HepG2 (cell line): ENCODE measurements around the gene PIK3CB. TPM values are rescaled to one million over a fixed set of nuclear protein-coding genes. Genes with fewer than 3 reads are reported as not detected.
A peak's percentile ranks its signal among the peaks of the same experiment; 100 is the strongest.

ENCODE experiments used
- AGO2 ChIP-seq: fragments of 200-400 bp; formaldehyde crosslinking; optimal IDR thresholded peaks from 2 replicates; pipeline ENCODE3; 2017; ENCODE audit warnings: mild to moderate bottlenecking, low read depth, low read length, moderate library complexity
- FOXC1 ChIP-seq: sonication (generic); formaldehyde crosslinking; IDR thresholded peaks from 2 replicates; pipeline ENCODE4 v1.8.0; 2022; ENCODE audit warnings: mild to moderate bottlenecking, missing genetic modification reagents, borderline replicate concordance
- MYC ChIP-seq: sonication (generic); formaldehyde crosslinking; IDR thresholded peaks from 2 replicates; pipeline ENCODE4 v1.9.0; 2021; ENCODE audit warnings: missing genetic modification reagents, borderline replicate concordance
- RARG ChIP-seq: sonication (generic); formaldehyde crosslinking; IDR thresholded peaks from 2 replicates; pipeline ENCODE4 v1.4.0; 2020; ENCODE audit warnings: low read depth, mild to moderate bottlenecking, missing genetic modification reagents
- RBFOX2 ChIP-seq: fragments of 200-400 bp; formaldehyde crosslinking; IDR thresholded peaks from 2 replicates; pipeline ENCODE4 v1.6.1; 2017; ENCODE audit warnings: low read depth, mild to moderate bottlenecking, low read length
- RCOR2 ChIP-seq: IDR thresholded peaks from 2 replicates; pipeline ENCODE4 v1.6.1; 2016; ENCODE audit warnings: missing biosample characterization, missing genetic modification reagents
- REL ChIP-seq: sonication (generic); formaldehyde crosslinking; conservative IDR thresholded peaks from 2 replicates; pipeline ENCODE4 v1.8.0; 2022; ENCODE audit warnings: mild to moderate bottlenecking, missing genetic modification reagents, moderate library complexity
- RFX3 ChIP-seq: IDR thresholded peaks from 2 replicates; pipeline ENCODE4 v1.6.1; 2016; ENCODE audit warnings: missing biosample characterization, missing genetic modification reagents
- RXRB ChIP-seq: IDR thresholded peaks from 2 replicates; pipeline ENCODE4 v1.6.1; 2016; ENCODE audit warnings: borderline replicate concordance, missing genetic modification reagents, missing compliant biosample characterization
- TAF15 ChIP-seq: fragments of 200-400 bp; formaldehyde crosslinking; IDR thresholded peaks from one replicate; pipeline ENCODE4 v1.6.1; 2018; ENCODE audit warnings: mild to moderate bottlenecking, low read depth, low read length; ENCODE audit not compliant: poor library complexity, severe bottlenecking
- YEATS2 ChIP-seq: sonication (generic); formaldehyde crosslinking; IDR thresholded peaks from 2 replicates; pipeline ENCODE4 v1.4.0; 2020; ENCODE audit warnings: missing genetic modification reagents, borderline replicate concordance
- ZFP36L1 ChIP-seq: sonication (generic); formaldehyde crosslinking; IDR thresholded peaks from 2 replicates; pipeline ENCODE4 v1.8.0; 2022; ENCODE audit warnings: mild to moderate bottlenecking, missing genetic modification reagents, moderate library complexity
- ZNF296 ChIP-seq: sonication (generic); formaldehyde crosslinking; conservative IDR thresholded peaks from 2 replicates; pipeline ENCODE4 v1.5.0; 2020; ENCODE audit warnings: mild to moderate bottlenecking, missing genetic modification reagents
- ZNF678 ChIP-seq: sonication (generic); formaldehyde crosslinking; IDR thresholded peaks from 2 replicates; pipeline ENCODE4 v1.4.0; 2020; ENCODE audit warnings: mild to moderate bottlenecking, missing genetic modification reagents
- polyA plus RNA-seq, 8 experiments: library from polyadenylated mRNA; depleted of rRNA in 3 of 8; stranded (reverse) in 7 of 8; unstranded in 1 of 8; fragments of >200 nt; fragmentation: Illumina TruSeq in 4 of 8; extraction: Trizol in 4 of 8; gene quantifications; 2 replicates each; pipeline versions ENCODE4 v1.2.1 to v1.2.3, GENCODE V29; 2011 to 2016; ENCODE audit warnings: low read depth in 4 of 8, missing spikeins in 1 of 8, mixed read lengths in 1 of 8; ENCODE audit not compliant: insufficient read depth in 1 of 8
- total RNA-seq, 5 experiments: library from RNA; depleted of rRNA; stranded (reverse); fragments of >200 nt; fragmentation: Illumina TruSeq; extraction: Trizol; gene quantifications; 2 replicates each; pipeline ENCODE4 v1.2.3, GENCODE V29; 2016; ENCODE audit warnings: low read depth in 1 of 5
- TF ChIP-seq, protein P1 (sequence below): IDR thresholded peaks from 2 replicates; pipeline ENCODE4 v1.6.1; 2016; ENCODE audit warnings: missing biosample characterization, missing genetic modification reagents, low read depth
- TF ChIP-seq, protein P2 (sequence below): sonication (generic); formaldehyde crosslinking; IDR thresholded peaks from 2 replicates; pipeline ENCODE4 v1.4.0; 2020; ENCODE audit warnings: missing genetic modification reagents
- TF ChIP-seq, protein P3 (sequence below): sonication (generic); formaldehyde crosslinking; IDR thresholded peaks from 2 replicates; pipeline ENCODE4 v1.5.0; 2020; ENCODE audit warnings: missing genetic modification reagents
- TF ChIP-seq, protein P4 (sequence below): sonication (generic); formaldehyde crosslinking; IDR thresholded peaks from 2 replicates; pipeline ENCODE4 v1.5.0; 2020; ENCODE audit warnings: missing genetic modification reagents
- TF ChIP-seq, protein P5 (sequence below): sonication (generic); formaldehyde crosslinking; IDR thresholded peaks from 2 replicates; pipeline ENCODE4 v1.5.0; 2020; ENCODE audit warnings: mild to moderate bottlenecking, missing genetic modification reagents

The PIK3CB gene
- total and polyA plus RNA-seq, 2 of the 13 experiments (the other 11 are each of a cell fraction or from before 2014, with no cell fraction given), result 6.6 to 18.7 TPM

DNA sequence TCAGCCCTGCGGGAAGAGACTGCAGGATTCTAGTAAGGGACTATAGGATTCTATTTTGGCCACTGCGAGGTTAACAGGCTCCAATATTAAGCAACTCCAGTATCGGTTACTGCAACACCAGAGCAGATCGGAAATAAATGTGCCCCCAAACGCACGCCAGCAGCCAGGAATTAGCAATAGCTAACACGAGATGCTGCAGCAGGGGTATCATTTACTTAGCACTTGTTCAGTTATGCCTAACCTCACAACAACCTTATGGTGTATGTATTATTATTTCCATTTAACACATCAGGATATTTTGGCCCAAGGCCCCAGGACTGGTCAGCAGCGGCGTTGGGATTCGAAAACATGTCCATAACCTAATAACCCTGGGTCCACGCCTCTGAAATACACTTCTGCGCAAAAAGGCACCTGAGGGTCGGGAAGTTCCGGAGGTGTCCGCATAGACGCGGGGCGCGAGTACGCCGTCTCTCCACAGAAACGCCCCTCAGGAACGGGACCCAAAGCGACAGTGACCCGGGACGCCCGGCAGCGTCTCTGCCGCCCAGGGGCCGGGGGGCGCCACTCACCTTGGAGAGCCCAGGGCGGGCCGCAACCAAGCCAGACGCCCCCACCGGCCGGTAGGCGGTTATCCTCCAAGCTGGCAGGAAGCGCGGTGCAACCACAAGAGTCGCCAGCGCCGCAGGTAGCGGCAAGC, 681 bp downstream of the PIK3CB start (continued):
- TF ChIP-seq YEATS2 (no peak), MYC (CRISPR knock-in tag) (no peak), TAF15 (no peak), REL (CRISPR knock-in tag) (no peak), RBFOX2 (no peak), ZNF678 (no peak), ZFP36L1 (CRISPR knock-in tag) (no peak), RCOR2 (CRISPR knock-in tag) (no peak), AGO2 (no peak), ZNF296 (CRISPR knock-in tag) (no peak), RARG (CRISPR knock-in tag) (no peak), RXRB (CRISPR knock-in tag) (0 out of 2 replicates have a peak, but pooled peaks have one; percentile 8), FOXC1 (CRISPR knock-in tag) (no peak; the same call in 1 of the 2 replicates), RFX3 (CRISPR knock-in tag) (no peak)
- TF ChIP-seq, protein P1, sequence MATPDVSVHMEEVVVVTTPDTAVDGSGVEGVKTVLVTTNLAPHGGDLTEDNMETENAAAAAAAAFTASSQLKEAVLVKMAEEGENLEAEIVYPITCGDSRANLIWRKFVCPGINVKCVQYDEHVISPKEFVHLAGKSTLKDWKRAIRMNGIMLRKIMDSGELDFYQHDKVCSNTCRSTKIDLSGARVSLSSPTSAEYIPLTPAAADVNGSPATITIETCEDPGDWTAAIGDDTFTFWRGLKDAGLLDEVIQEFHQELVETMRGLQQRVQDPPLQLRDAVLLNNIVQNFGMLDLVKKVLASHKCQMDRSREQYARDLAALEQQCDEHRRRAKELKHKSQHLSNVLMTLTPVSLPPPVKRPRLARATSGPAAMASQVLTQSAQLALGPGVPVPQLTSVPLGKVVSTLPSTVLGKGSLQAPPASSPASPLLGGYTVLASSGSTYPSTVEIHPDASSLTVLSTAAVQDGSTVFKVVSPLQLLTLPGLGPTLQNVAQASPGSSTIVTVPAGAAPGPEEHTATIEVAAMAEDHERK (CRISPR knock-in tag), result no peak
- TF ChIP-seq, protein P2, sequence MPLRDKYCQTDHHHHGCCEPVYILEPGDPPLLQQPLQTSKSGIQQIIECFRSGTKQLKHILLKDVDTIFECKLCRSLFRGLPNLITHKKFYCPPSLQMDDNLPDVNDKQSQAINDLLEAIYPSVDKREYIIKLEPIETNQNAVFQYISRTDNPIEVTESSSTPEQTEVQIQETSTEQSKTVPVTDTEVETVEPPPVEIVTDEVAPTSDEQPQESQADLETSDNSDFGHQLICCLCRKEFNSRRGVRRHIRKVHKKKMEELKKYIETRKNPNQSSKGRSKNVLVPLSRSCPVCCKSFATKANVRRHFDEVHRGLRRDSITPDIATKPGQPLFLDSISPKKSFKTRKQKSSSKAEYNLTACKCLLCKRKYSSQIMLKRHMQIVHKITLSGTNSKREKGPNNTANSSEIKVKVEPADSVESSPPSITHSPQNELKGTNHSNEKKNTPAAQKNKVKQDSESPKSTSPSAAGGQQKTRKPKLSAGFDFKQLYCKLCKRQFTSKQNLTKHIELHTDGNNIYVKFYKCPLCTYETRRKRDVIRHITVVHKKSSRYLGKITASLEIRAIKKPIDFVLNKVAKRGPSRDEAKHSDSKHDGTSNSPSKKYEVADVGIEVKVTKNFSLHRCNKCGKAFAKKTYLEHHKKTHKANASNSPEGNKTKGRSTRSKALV (CRISPR knock-in tag), result no peak; the same call in 1 of the 2 replicates
- TF ChIP-seq, protein P3, sequence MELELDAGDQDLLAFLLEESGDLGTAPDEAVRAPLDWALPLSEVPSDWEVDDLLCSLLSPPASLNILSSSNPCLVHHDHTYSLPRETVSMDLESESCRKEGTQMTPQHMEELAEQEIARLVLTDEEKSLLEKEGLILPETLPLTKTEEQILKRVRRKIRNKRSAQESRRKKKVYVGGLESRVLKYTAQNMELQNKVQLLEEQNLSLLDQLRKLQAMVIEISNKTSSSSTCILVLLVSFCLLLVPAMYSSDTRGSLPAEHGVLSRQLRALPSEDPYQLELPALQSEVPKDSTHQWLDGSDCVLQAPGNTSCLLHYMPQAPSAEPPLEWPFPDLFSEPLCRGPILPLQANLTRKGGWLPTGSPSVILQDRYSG (CRISPR knock-in tag), result no peak
- TF ChIP-seq, protein P4, sequence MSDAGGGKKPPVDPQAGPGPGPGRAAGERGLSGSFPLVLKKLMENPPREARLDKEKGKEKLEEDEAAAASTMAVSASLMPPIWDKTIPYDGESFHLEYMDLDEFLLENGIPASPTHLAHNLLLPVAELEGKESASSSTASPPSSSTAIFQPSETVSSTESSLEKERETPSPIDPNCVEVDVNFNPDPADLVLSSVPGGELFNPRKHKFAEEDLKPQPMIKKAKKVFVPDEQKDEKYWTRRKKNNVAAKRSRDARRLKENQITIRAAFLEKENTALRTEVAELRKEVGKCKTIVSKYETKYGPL, result no peak
- TF ChIP-seq, protein P5, sequence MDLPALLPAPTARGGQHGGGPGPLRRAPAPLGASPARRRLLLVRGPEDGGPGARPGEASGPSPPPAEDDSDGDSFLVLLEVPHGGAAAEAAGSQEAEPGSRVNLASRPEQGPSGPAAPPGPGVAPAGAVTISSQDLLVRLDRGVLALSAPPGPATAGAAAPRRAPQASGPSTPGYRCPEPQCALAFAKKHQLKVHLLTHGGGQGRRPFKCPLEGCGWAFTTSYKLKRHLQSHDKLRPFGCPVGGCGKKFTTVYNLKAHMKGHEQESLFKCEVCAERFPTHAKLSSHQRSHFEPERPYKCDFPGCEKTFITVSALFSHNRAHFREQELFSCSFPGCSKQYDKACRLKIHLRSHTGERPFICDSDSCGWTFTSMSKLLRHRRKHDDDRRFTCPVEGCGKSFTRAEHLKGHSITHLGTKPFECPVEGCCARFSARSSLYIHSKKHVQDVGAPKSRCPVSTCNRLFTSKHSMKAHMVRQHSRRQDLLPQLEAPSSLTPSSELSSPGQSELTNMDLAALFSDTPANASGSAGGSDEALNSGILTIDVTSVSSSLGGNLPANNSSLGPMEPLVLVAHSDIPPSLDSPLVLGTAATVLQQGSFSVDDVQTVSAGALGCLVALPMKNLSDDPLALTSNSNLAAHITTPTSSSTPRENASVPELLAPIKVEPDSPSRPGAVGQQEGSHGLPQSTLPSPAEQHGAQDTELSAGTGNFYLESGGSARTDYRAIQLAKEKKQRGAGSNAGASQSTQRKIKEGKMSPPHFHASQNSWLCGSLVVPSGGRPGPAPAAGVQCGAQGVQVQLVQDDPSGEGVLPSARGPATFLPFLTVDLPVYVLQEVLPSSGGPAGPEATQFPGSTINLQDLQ (CRISPR knock-in tag), result no peak
